Urinary bladder (tissue), 4 donors: ENCODE measurements around the gene CAPNS1. TPM values are rescaled to one million over a fixed set of nuclear protein-coding genes. Genes with fewer than 3 reads are reported as not detected.

Experiments
- DNase-seq: peaks from one replicate; pipeline ENCODE4 v3.0.0-alpha.2; 2015; ENCODE audit errors: extremely low spot score
- H3K27ac ChIP-seq: one replicate; pipeline ENCODE4 v1.5.1; 2013; ENCODE audit warnings: low read depth, mild to moderate bottlenecking, moderate library complexity
- H3K36me3 ChIP-seq: one replicate; pipeline ENCODE4 v1.6.1; 2013; ENCODE audit warnings: mild to moderate bottlenecking, moderate library complexity; ENCODE audit not compliant: insufficient read depth
- H3K4me1 ChIP-seq: one replicate; pipeline ENCODE4 v1.6.1; 2013; ENCODE audit warnings: mild to moderate bottlenecking, moderate library complexity; ENCODE audit not compliant: insufficient read depth
- H3K4me3 ChIP-seq: one replicate; pipeline ENCODE4 v1.5.1; 2013; ENCODE audit warnings: low read depth, low read length
- WGBS: extraction: QIAGEN DNeasy Blood & Tissue Kit; methylation state at CpG from one replicate; pipeline ENCODE4 v1.1.7; 2013; 5-methylcytosine and 5-hydroxymethylcytosine counted together
- polyA plus RNA-seq: library from polyadenylated mRNA; stranded (reverse); fragments of 200-250 nt; gene quantifications from one replicate; pipeline ENCODE4 v1.2.3, GENCODE V29; 2013
- total RNA-seq: library from RNA; depleted of rRNA; stranded (reverse); fragments of >200 nt; gene quantifications from one replicate; pipeline ENCODE4 v1.2.3, GENCODE V29; 2014
- donor health status: healthy with polysubstance abuse.
- donor health status: healthy.

The CAPNS1 gene
- total RNA-seq (132 TPM), polyA plus RNA-seq (665 TPM)

DNA sequence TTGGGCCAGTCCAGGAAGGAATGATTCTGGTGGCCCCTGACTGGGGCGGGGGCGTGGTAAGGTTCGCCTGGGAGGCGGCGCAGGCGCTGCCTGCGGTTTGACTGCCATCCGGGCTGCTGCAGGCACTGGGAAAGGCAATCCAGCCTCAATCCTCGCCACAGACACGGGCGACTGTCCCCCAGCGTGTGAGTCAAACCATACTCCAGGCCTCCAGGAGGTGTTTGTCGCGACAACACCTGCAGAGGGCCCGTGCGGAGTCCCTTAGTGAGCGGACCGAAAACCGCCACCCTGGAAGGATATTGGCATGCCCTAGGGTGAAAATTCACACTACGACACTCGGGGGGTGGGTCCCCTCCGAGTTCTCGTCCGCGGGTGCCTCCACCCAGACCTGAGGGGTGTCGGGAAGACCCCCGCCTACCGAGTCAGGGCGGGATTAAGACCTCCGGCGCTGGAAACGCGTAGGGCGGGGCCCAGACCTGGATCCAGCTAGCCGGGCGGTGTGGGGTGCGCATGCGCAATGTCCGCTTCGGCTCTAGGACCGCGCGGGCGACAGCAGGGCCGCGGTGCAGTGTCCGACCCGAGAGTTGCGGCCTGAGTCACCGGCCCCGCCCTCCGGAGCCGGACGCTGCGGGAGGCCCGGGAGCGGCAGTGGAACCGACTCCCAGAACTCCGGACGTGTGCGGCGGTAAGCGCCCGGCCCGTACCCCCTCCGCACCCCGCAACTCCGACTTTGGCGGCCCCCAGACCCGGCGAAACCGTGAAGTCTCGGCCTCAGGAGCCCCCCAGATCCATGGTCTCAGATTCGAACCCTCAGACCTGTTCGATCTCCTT is at the start of gene CAPNS1:
Gene CAPNS1, plus strand, starts transcription at position 594 of the 831 bp plus-strand sequence. CDS start 946 bp downstream, outside the sequence.
- under 1% methylated on average over 75 of the region's 75 CpGs for WGBS
- Histone ChIP-seq H3K36me3 (no peaks in the 10 kb centered on the region), H3K4me3 (peak within 1 kb of the TSS; percentile 76), H3K4me1 (no peaks in the 10 kb centered on the region), H3K27ac (peak within 1 kb of the TSS; percentile 99)
- peak; percentile 94 for DNase-seq

GRCh38 chr19:36090910-36091695 is 48.8 kb upstream of the CAPNS1 start:
- WGBS: 86% methylated on average over 13 of the region's 13 CpGs
- Histone ChIP-seq H3K4me1 (no peaks in the 10 kb centered on the region), H3K36me3 (no peaks in the 10 kb centered on the region), H3K4me3 (no peak overlapping the region), H3K27ac (no peak overlapping the region)
- DNase-seq: no peak

GRCh38 chr19:36092566-36092965 is 47.3 kb upstream of the CAPNS1 start:
- WGBS: 98% methylated on average over 7 of the region's 7 CpGs
- no peak for DNase-seq
- no peaks in the 10 kb centered on the region for H3K36me3 ChIP-seq
- H3K27ac ChIP-seq: no peak overlapping the region
- H3K4me3 ChIP-seq: no peak overlapping the region
- no peaks in the 10 kb centered on the region for H3K4me1 ChIP-seq

DNA sequence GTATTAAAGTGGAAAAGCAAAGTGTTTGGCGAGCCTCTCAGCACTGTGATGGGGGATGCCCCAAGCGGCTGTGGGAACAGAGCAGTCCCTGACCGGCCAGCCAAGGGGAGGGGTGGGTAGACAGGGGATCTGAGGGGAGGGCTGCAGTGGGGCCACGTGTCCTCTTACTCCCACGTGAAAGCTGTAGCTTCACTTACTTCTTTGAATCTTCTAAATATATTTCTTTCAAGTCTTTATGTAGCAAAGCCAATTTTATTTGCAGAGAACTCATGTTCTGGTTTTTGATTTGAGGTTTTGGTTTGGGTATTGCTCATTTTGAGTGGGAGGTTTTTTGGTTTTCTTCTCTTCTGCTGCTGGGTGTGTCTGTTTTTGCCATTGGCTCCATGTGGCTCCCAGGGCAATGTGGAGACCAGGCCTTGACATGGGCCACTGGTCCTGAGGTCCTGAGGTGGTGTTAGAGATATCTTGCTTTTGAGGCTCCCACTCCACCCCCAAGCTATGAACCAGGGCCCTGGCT is 46.7 kb upstream of the CAPNS1 start:
- 92% methylated on average over 5 of the region's 5 CpGs for WGBS
- H3K4me3 ChIP-seq: no peak overlapping the region
- H3K27ac ChIP-seq: no peak overlapping the region
- H3K36me3 ChIP-seq: no peaks in the 10 kb centered on the region
- no peaks in the 10 kb centered on the region for H3K4me1 ChIP-seq
- no peak for DNase-seq

GRCh38 chr19:36093687-36094086 is 46.2 kb upstream of the CAPNS1 start:
- H3K27ac ChIP-seq: no peak overlapping the region
- WGBS: 53% methylated on average over 6 of the region's 6 CpGs
- no peaks in the 10 kb centered on the region for H3K4me1 ChIP-seq

GRCh38 chr19:36097036-36097435 is 42.8 kb upstream of the CAPNS1 start:
- no peak for DNase-seq
- Histone ChIP-seq H3K27ac (no peak overlapping the region), H3K36me3 (no peaks in the 10 kb centered on the region), H3K4me1 (no peaks in the 10 kb centered on the region), H3K4me3 (no peak overlapping the region)
- WGBS: 88% methylated on average over 6 of the region's 6 CpGs

More at GRCh38 chr19:36093687-36094086, 46.2 kb upstream of the CAPNS1 start:
- Histone ChIP-seq H3K4me3 (no peak overlapping the region), H3K36me3 (no peaks in the 10 kb centered on the region)
- no peak for DNase-seq

GRCh38 chr19:36099166-36099785 is 40.6 kb upstream of the CAPNS1 start:
- 89% methylated on average over 19 of the region's 19 CpGs for WGBS
- no peak overlapping the region for H3K4me3 ChIP-seq
- no peak for DNase-seq
- H3K36me3 ChIP-seq: no peaks in the 10 kb centered on the region
- no peak overlapping the region for H3K27ac ChIP-seq
- no peaks in the 10 kb centered on the region for H3K4me1 ChIP-seq

- Histone ChIP-seq H3K4me1 (no peaks in the 10 kb centered on the region), H3K4me3 (no peak overlapping the region), H3K27ac (no peak overlapping the region), H3K36me3 (no peaks in the 10 kb centered on the region)
- DNase-seq: no peak
- 88% methylated on average over 5 of the region's 5 CpGs for WGBS
These were observed 39.4 kb upstream of the CAPNS1 start for GRCh38 chr19:36100476-36100875.

- 89% methylated on average over 27 of the region's 27 CpGs for WGBS
- H3K36me3 ChIP-seq: no peaks in the 10 kb centered on the region
- no peak for DNase-seq
- H3K4me3 ChIP-seq: no peak overlapping the region
- no peak overlapping the region for H3K27ac ChIP-seq
- no peaks in the 10 kb centered on the region for H3K4me1 ChIP-seq
These were observed 38.1 kb upstream of the CAPNS1 start for GRCh38 chr19:36101550-36102327.

DNA sequence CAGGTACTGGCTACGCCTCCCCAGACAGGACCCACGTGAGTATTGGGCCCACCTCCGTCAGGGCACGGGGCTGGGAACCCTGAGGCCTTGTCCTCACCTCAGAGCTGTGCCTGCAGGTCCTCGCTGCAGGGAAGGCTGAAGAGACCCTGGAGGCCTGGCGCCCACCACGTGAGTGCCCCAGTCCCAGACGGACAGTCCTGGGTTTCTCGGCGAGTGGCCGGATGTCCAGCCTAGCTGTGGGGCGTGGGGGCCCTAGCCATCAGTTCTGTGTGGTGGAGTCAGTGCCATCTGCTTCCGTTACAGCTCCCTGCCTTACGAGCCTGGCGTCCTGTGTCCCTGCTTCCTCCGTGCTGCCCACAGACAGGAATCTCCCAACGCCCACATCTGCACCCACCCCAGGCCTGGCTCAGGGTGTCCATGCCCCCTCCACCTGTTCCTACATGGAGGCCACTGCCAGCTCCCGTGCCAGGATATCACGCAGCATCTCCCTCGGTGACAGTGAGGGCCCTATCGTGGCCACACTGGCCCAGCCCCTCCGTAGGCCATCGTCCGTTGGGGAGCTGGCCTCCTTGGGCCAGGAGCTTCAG is 36.7 kb upstream of the CAPNS1 start:
- DNase-seq: no peak
- no peaks in the 10 kb centered on the region for H3K36me3 ChIP-seq
- no peaks in the 10 kb centered on the region for H3K4me1 ChIP-seq
- 94% methylated on average over 24 of the region's 24 CpGs for WGBS
- H3K4me3 ChIP-seq: no peak overlapping the region
- no peak overlapping the region for H3K27ac ChIP-seq

DNA sequence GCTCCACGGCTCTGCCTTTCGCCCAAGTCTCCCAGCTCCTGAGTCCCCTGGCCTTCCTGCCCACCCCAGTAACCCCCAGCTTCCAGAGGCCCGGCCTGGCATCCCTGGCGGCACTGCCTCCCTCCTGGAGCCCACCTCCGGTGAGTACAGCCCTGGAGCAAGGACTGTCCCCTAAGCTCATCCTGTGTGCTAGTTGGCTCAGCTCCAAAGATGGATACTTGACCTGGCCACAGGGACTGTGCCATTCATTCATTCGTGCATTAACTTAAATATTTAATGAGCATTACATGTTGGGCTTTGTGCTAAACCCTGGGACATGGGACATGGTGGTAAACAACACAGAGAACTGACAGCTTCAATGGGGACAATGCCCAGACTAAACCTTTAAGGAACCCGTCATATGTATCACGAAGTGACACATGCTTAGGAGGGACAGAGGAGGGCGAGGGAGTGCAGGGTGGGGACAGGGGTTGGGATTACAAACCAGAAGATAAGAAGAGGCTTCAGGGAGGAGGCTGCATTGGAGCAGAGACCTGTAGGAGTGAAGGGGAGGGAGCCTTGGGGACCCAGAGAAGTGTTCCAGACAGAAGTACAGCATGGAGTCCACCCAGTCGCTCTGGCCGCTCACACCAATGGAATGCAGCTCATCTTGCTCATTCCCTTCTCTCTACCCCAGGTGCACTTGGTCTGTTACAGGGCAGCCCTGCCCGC is 35.9 kb upstream of the CAPNS1 start:
- DNase-seq: no peak
- 91% methylated on average over 12 of the region's 12 CpGs for WGBS
- no peaks in the 10 kb centered on the region for H3K4me1 ChIP-seq

GRCh38 chr19:36106441-36106840 is 33.4 kb upstream of the CAPNS1 start:
- Histone ChIP-seq H3K4me1 (no peaks in the 10 kb centered on the region), H3K27ac (no peak overlapping the region), H3K36me3 (peaks cover 2% of the 10 kb centered on the region), H3K4me3 (no peak overlapping the region)
- no peak for DNase-seq
- WGBS: 93% methylated on average over 6 of the region's 6 CpGs

More for the DNA sequence above, 35.9 kb upstream of the CAPNS1 start:
- Histone ChIP-seq H3K27ac (no peak overlapping the region), H3K4me3 (no peak overlapping the region), H3K36me3 (no peaks in the 10 kb centered on the region)
